ENCODE data around the gene KRTAP4-16.
"Not testable (repeated sequence)": the region's sequence is repeated elsewhere in the genome, so short reads cannot be mapped to it uniquely, and the experiment has no call there.

The KRTAP4-16 gene

GRCh38 chr17:41119696-41120690 lies 18.0 kb upstream of the KRTAP4-16 start:
- not testable (repeated sequence) for DNase-seq (ENCODE audit: low read depth, low spot score)

GRCh38 chr17:41118721-41119120 lies 16.7 kb upstream of the KRTAP4-16 start:
- no peak for DNase-seq (ENCODE audit: low read depth, low spot score)

- DNase-seq (ENCODE audit: low read depth, low spot score) = not testable (repeated sequence)
Measured at GRCh38 chr17:41117846-41118386, 15.9 kb upstream of the KRTAP4-16 start, which contains the start of gene KRTAP4-11. TSS of gene KRTAP4-11 (minus strand) at chr17:41118373. CDS start at chr17:41118315, 58 bp downstream.

GRCh38 chr17:41116297-41116696 lies 14.3 kb upstream of the KRTAP4-16 start:
- DNase-seq (ENCODE audit: low read depth, low spot score) = no peak

- no peak for DNase-seq (ENCODE audit: low read depth, low spot score)
Measured at GRCh38 chr17:41111151-41111885, 9.3 kb upstream of the KRTAP4-16 start.

GRCh38 chr17:41108728-41109386 lies 6.8 kb upstream of the KRTAP4-16 start:
- not testable (repeated sequence) for DNase-seq (ENCODE audit: low read depth, low spot score)

GRCh38 chr17:41107941-41108450 lies 6.0 kb upstream of the KRTAP4-16 start:
- DNase-seq (ENCODE audit: low read depth, low spot score) = no peak

- DNase-seq (ENCODE audit: low read depth, low spot score) = not testable (repeated sequence)
Measured at GRCh38 chr17:41105347-41105746, 3.3 kb upstream of the KRTAP4-16 start, which contains the start of gene KRTAP4-9. TSS of gene KRTAP4-9 (plus strand) at chr17:41105389. CDS start at chr17:41105389, 0 bp downstream.

- not testable (repeated sequence) for DNase-seq (ENCODE audit: low read depth, low spot score)
Measured at GRCh38 chr17:41104386-41105038, 2.5 kb upstream of the KRTAP4-16 start.

GRCh38 chr17:41103896-41104295 lies 1.9 kb upstream of the KRTAP4-16 start:
- DNase-seq (ENCODE audit: low read depth, low spot score) = no peak

GRCh38 chr17:41099682-41100480 lies 2.1 kb downstream of the KRTAP4-16 start:
- DNase-seq (ENCODE audit: low read depth, low spot score) = not testable (repeated sequence)

- no peak for DNase-seq (ENCODE audit: low read depth, low spot score)
Measured at GRCh38 chr17:41098481-41098880, 3.5 kb downstream of the KRTAP4-16 start.

GRCh38 chr17:41098042-41098441 lies 4.0 kb downstream of the KRTAP4-16 start, which contains the start of gene KRTAP4-8:
TSS of gene KRTAP4-8 (minus strand) at chr17:41098142. CDS start at chr17:41098084, 58 bp downstream.
- no peak for DNase-seq (ENCODE audit: low read depth, low spot score)

- no peak for DNase-seq (ENCODE audit: low read depth, low spot score)
Measured at GRCh38 chr17:41096055-41096454, 6.0 kb downstream of the KRTAP4-16 start.

- not testable (repeated sequence) for DNase-seq (ENCODE audit: low read depth, low spot score)
Measured at GRCh38 chr17:41088760-41089352, 13.2 kb downstream of the KRTAP4-16 start.

GRCh38 chr17:41084100-41084856 lies 17.7 kb downstream of the KRTAP4-16 start, which contains the start of gene KRTAP4-7:
TSS of gene KRTAP4-7 (plus strand) at chr17:41084150. CDS start at chr17:41084207, 57 bp downstream.
- not testable (repeated sequence) for DNase-seq (ENCODE audit: low read depth, low spot score)

- not testable (repeated sequence) for DNase-seq (ENCODE audit: low read depth, low spot score)
Measured at GRCh38 chr17:41083427-41083826, 18.6 kb downstream of the KRTAP4-16 start.

GRCh38 chr17:41082626-41083025 lies 19.4 kb downstream of the KRTAP4-16 start:
- DNase-seq (ENCODE audit: low read depth, low spot score) = no peak

All from smooth muscle cell of the brain vasculature (primary cell).